K562 (cell line): ENCODE results near the gene AP2S1. TPM values are rescaled to one million over a fixed set of nuclear protein-coding genes. Genes with fewer than 3 reads are reported as not detected.

ENCODE experiments used
- CREBBP ChIP-seq: IDR thresholded peaks from one replicate; pipeline ENCODE4 v1.6.1; 2012; ENCODE audit warnings: low read depth, mild to moderate bottlenecking, control low read depth, inconsistent platforms, low read length
- ESRRA ChIP-seq: fragments of 450-650 bp; IDR thresholded peaks from 2 replicates; pipeline ENCODE4 v1.6.1; 2014; ENCODE audit warnings: low read depth, mild to moderate bottlenecking, moderate library complexity, borderline replicate concordance
- L3MBTL2 ChIP-seq: fragments of 450-650 bp; IDR thresholded peaks from 2 replicates; pipeline ENCODE4 v1.6.1; 2016; ENCODE audit warnings: mild to moderate bottlenecking, moderate library complexity
- MYC ChIP-seq, 2 experiments: fragments of 250-450 bp in 1 of 2; sonication (Bioruptor Pico) in 1 of 2; IDR thresholded peaks; 2 replicates each; pipeline versions ENCODE4 v1.5.1 to v1.6.1; 2012 to 2021; ENCODE audit warnings: low read depth in 2 of 2, borderline replicate concordance in 1 of 2, improper control_type of control experiment in 1 of 2, low read length in 1 of 2, mild to moderate bottlenecking in 1 of 2, moderate library complexity in 1 of 2
- RBFOX2 ChIP-seq: fragments of 200-400 bp; formaldehyde crosslinking; IDR thresholded peaks from 2 replicates; pipeline ENCODE4 v1.6.1; 2017; ENCODE audit warnings: low read depth, mild to moderate bottlenecking, low read length, moderate library complexity
- TEAD1 ChIP-seq, 2 experiments: fragments of 450-650 bp in 1 of 2; sonication (generic) in 1 of 2; formaldehyde crosslinking; IDR thresholded peaks; 2 replicates each; pipeline versions ENCODE4 v1.4.0 to v1.8.0; 2020 to 2022; ENCODE audit warnings: mild to moderate bottlenecking in 2 of 2, missing genetic modification reagents in 1 of 2
- USF1 ChIP-seq: sonication (generic); formaldehyde crosslinking; IDR thresholded peaks from 2 replicates; pipeline ENCODE4 v1.9.0; 2022; ENCODE audit warnings: mild to moderate bottlenecking, missing genetic modification reagents
- USF2 ChIP-seq: sonication (generic); formaldehyde crosslinking; IDR thresholded peaks from 2 replicates; pipeline ENCODE4 v1.5.0; 2020; ENCODE audit warnings: missing genetic modification reagents
- ZNF121 ChIP-seq: sonication (generic); formaldehyde crosslinking; conservative IDR thresholded peaks from 2 replicates; pipeline ENCODE4 v1.8.0; 2022; ENCODE audit warnings: missing genetic modification reagents
- ZNF146 ChIP-seq: IDR thresholded peaks from one replicate; pipeline ENCODE4 v1.6.1; 2018; ENCODE audit warnings: missing compliant biosample characterization; ENCODE audit not compliant: unreplicated experiment
- ZNF717 ChIP-seq: fragments of 250-450 bp; sonication (Bioruptor Pico); IDR thresholded peaks from 2 replicates; pipeline ENCODE4 v1.5.0; 2021
- polyA plus RNA-seq, 8 experiments: library from polyadenylated mRNA; depleted of rRNA in 4 of 8; stranded (reverse) in 5 of 8; unstranded in 3 of 8; fragments of >200 nt; fragmentation: Nextera tagmentation in 2 of 8; fragmentation: Illumina TruSeq in 1 of 8; extraction: Ambion mirVana in 2 of 8; extraction: Trizol in 1 of 8; gene quantifications; 2 replicates each; pipeline versions ENCODE4 v1.2.1 to v1.2.3, GENCODE V29; 2011 to 2014; ENCODE audit warnings: inconsistent platforms in 1 of 8, missing spikeins in 1 of 8
- total RNA-seq, 7 experiments: library from RNA; depleted of rRNA in 6 of 7; stranded (reverse); fragments of >200 nt in 6 of 7; fragmentation: Illumina TruSeq in 2 of 7; extraction: Trizol in 2 of 7; gene quantifications; 2 replicates each; pipeline versions ENCODE4 v1.2.1 to v1.2.3, GENCODE V29; 2011 to 2021; ENCODE audit warnings: low replicate concordance in 1 of 7
- TF ChIP-seq, protein P1 (sequence below): fragments of 450-650 bp; IDR thresholded peaks from 2 replicates; pipeline ENCODE4 v1.6.1; 2016; ENCODE audit warnings: mild to moderate bottlenecking, moderate library complexity

The AP2S1 gene
- total and polyA plus RNA-seq, 9 of the 15 experiments (the other 6 are each of a cell fraction or from before 2014, with no cell fraction given): 32.4 to 294 (median 136) TPM

DNA sequence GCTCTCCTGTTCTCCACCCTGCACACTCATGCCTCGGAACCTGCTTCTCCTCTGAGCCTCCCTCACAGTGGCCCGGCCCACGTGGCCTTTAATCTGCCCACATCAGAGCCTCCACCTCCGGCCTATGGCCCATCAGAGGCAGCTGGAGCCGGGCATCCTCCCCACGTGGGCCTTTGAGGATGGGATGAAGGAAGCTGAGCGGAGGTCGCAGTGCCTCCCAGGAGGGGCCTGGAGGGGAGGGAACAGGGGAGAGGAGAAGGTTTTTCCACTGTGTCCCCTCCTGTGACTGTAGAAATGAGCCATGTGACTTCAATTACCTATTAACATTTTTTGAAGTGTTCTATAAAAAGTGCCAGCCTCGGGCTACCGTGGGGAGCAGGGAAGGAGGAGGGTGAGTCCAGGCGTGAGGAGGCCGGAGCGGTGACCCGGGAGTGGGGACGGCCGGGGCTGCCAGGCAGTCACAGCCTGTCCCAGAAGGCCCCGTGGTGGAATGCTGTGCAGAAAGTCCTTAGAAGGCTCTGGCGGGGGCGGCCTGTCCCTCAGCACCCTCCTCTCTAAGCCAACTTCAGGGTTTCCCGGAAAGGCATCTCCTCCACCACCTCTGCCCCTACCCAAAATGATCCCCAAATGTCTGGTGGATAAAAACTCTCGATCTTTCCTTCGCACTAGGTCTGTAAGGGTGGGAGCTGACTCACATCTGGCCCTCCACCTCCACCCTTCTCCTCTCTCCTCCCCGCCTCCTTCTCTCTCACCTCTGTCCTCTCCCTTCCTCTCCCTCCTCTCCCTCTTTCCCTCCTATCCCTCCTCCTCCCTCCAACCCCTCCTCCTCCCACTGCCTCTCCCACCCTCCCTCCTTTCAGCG, 37.4 kb downstream of the AP2S1 start (continued):
- TF ChIP-seq, protein P1, sequence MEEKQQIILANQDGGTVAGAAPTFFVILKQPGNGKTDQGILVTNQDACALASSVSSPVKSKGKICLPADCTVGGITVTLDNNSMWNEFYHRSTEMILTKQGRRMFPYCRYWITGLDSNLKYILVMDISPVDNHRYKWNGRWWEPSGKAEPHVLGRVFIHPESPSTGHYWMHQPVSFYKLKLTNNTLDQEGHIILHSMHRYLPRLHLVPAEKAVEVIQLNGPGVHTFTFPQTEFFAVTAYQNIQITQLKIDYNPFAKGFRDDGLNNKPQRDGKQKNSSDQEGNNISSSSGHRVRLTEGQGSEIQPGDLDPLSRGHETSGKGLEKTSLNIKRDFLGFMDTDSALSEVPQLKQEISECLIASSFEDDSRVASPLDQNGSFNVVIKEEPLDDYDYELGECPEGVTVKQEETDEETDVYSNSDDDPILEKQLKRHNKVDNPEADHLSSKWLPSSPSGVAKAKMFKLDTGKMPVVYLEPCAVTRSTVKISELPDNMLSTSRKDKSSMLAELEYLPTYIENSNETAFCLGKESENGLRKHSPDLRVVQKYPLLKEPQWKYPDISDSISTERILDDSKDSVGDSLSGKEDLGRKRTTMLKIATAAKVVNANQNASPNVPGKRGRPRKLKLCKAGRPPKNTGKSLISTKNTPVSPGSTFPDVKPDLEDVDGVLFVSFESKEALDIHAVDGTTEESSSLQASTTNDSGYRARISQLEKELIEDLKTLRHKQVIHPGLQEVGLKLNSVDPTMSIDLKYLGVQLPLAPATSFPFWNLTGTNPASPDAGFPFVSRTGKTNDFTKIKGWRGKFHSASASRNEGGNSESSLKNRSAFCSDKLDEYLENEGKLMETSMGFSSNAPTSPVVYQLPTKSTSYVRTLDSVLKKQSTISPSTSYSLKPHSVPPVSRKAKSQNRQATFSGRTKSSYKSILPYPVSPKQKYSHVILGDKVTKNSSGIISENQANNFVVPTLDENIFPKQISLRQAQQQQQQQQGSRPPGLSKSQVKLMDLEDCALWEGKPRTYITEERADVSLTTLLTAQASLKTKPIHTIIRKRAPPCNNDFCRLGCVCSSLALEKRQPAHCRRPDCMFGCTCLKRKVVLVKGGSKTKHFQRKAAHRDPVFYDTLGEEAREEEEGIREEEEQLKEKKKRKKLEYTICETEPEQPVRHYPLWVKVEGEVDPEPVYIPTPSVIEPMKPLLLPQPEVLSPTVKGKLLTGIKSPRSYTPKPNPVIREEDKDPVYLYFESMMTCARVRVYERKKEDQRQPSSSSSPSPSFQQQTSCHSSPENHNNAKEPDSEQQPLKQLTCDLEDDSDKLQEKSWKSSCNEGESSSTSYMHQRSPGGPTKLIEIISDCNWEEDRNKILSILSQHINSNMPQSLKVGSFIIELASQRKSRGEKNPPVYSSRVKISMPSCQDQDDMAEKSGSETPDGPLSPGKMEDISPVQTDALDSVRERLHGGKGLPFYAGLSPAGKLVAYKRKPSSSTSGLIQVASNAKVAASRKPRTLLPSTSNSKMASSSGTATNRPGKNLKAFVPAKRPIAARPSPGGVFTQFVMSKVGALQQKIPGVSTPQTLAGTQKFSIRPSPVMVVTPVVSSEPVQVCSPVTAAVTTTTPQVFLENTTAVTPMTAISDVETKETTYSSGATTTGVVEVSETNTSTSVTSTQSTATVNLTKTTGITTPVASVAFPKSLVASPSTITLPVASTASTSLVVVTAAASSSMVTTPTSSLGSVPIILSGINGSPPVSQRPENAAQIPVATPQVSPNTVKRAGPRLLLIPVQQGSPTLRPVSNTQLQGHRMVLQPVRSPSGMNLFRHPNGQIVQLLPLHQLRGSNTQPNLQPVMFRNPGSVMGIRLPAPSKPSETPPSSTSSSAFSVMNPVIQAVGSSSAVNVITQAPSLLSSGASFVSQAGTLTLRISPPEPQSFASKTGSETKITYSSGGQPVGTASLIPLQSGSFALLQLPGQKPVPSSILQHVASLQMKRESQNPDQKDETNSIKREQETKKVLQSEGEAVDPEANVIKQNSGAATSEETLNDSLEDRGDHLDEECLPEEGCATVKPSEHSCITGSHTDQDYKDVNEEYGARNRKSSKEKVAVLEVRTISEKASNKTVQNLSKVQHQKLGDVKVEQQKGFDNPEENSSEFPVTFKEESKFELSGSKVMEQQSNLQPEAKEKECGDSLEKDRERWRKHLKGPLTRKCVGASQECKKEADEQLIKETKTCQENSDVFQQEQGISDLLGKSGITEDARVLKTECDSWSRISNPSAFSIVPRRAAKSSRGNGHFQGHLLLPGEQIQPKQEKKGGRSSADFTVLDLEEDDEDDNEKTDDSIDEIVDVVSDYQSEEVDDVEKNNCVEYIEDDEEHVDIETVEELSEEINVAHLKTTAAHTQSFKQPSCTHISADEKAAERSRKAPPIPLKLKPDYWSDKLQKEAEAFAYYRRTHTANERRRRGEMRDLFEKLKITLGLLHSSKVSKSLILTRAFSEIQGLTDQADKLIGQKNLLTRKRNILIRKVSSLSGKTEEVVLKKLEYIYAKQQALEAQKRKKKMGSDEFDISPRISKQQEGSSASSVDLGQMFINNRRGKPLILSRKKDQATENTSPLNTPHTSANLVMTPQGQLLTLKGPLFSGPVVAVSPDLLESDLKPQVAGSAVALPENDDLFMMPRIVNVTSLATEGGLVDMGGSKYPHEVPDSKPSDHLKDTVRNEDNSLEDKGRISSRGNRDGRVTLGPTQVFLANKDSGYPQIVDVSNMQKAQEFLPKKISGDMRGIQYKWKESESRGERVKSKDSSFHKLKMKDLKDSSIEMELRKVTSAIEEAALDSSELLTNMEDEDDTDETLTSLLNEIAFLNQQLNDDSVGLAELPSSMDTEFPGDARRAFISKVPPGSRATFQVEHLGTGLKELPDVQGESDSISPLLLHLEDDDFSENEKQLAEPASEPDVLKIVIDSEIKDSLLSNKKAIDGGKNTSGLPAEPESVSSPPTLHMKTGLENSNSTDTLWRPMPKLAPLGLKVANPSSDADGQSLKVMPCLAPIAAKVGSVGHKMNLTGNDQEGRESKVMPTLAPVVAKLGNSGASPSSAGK: peak; percentile 81
- TF ChIP-seq L3MBTL2: peak; percentile 84
- no peak for TF ChIP-seq ZNF717 (CRISPR knock-in tag)
- no peak for TF ChIP-seq CREBBP
- peak; percentile 55 for TF ChIP-seq MYC (IDR thresholded peaks at IDR 0.05; ENCODE audit: low read depth, low read length)
- no peak for TF ChIP-seq MYC (CRISPR knock-in tag; IDR thresholded peaks at IDR 0.05; ENCODE audit: borderline replicate concordance, low read depth)
- TF ChIP-seq ESRRA: no peak
- no peak for TF ChIP-seq ZNF146 (CRISPR knock-in tag)
- peak; percentile 47; the same call in 1 of the 2 replicates for TF ChIP-seq RBFOX2
- TF ChIP-seq TEAD1 (CRISPR knock-in tag; IDR thresholded peaks at IDR 0.05): 0 out of 4 replicates have a peak, but pooled peaks of 1 of the 2 experiments have one; percentile 35
- no peak for TF ChIP-seq ZNF121 (CRISPR knock-in tag)
- TF ChIP-seq USF1 (CRISPR knock-in tag): peak; percentile 72; the same call in 1 of the 2 replicates
- TF ChIP-seq USF2 (CRISPR knock-in tag): peak; percentile 73
